HEK293 (cell line): ENCODE results near the gene RBM20.
A peak's percentile ranks its signal among the peaks of the same experiment; 100 is the strongest.

Source experiments
- CTCF ChIA-PET: fragments of 350-600 bp; formaldehyde crosslinking; extraction: SDS; loops from one replicate; lab custom pipeline; 2021; ENCODE audit warnings: antibody characterized with exemption; lab: Yijun Ruan, JAX
- POLR2A ChIA-PET: fragments of 300-600 bp; formaldehyde crosslinking; extraction: SDS; loops from one replicate; lab custom pipeline; 2020; ENCODE audit warnings: antibody characterized with exemption, inconsistent platforms; lab: Yijun Ruan, JAX
- H3K27ac ChIP-seq: fragments of 200-500 bp; sonication (Bioruptor generic); 2 replicates; pipeline ENCODE4 v1.5.1; 2014; ENCODE audit warnings: low read depth, low read length, control low read depth, inconsistent platforms; ENCODE audit errors: extremely low read depth
- H3K36me3 ChIP-seq, 2 experiments: fragments of 200-500 bp in 1 of 2; sonication (Bioruptor generic) in 1 of 2; 1 replicate in 1 of 2; 2 replicates in 1 of 2; pipeline ENCODE4 v1.5.1; 2014 to 2017; ENCODE audit warnings: inconsistent platforms in 2 of 2, low read length in 2 of 2; ENCODE audit not compliant: control insufficient read depth in 2 of 2, insufficient read depth in 1 of 2
- H3K4me1 ChIP-seq: fragments of 200-500 bp; sonication (Bioruptor generic); 2 replicates; pipeline ENCODE4 v1.5.1; 2014; ENCODE audit warnings: mild to moderate bottlenecking, low read length, inconsistent platforms; ENCODE audit not compliant: control insufficient read depth, insufficient read depth
- H3K4me3 ChIP-seq: 2 replicates; pipeline ENCODE4 v1.5.1; 2011; ENCODE audit warnings: low read depth, mild to moderate bottlenecking, control low read depth, low read length, moderate library complexity
- H3K9me3 ChIP-seq: fragments of 200-500 bp; sonication (Bioruptor generic); 2 replicates; pipeline ENCODE4 v1.5.1; 2014; ENCODE audit warnings: low read depth, low read length, inconsistent platforms; ENCODE audit not compliant: control insufficient read depth, insufficient read depth
- FEZF1 ChIP-seq: fragments of 450-650 bp; formaldehyde crosslinking; IDR thresholded peaks from 2 replicates; pipeline ENCODE4 v1.5.1; 2016; ENCODE audit warnings: missing biosample characterization, missing genetic modification characterization
- GLI2 ChIP-seq: fragments of 450-650 bp; formaldehyde crosslinking; IDR thresholded peaks from 2 replicates; pipeline ENCODE4; 2017; ENCODE audit warnings: missing biosample characterization, missing genetic modification characterization, low read depth, borderline replicate concordance
- SCRT1 ChIP-seq: fragments of 450-650 bp; formaldehyde crosslinking; IDR thresholded peaks from 2 replicates; pipeline ENCODE4 v1.5.1; 2016; ENCODE audit warnings: missing biosample characterization, missing genetic modification characterization, borderline replicate concordance
- SCRT2 ChIP-seq: fragments of 450-650 bp; formaldehyde crosslinking; IDR thresholded peaks from 2 replicates; pipeline ENCODE4 v1.5.1; 2016; ENCODE audit warnings: missing biosample characterization, missing genetic modification characterization
- SETDB1 ChIP-seq: IDR thresholded peaks from one replicate; pipeline ENCODE4 v1.6.1; 2017; ENCODE audit warnings: mild to moderate bottlenecking, low read length, moderate library complexity, mixed read lengths; ENCODE audit not compliant: insufficient read length
- ZBTB17 ChIP-seq: fragments of 450-650 bp; formaldehyde crosslinking; IDR thresholded peaks from 2 replicates; pipeline ENCODE4 v1.5.1; 2016; ENCODE audit warnings: missing biosample characterization, missing genetic modification characterization
- ZNF112 ChIP-seq: fragments of 450-650 bp; formaldehyde crosslinking; IDR thresholded peaks from 2 replicates; pipeline ENCODE4 v1.5.0; 2017; ENCODE audit warnings: missing biosample characterization, missing genetic modification characterization
- ZNF169 ChIP-seq: fragments of 450-650 bp; formaldehyde crosslinking; IDR thresholded peaks from 2 replicates; pipeline ENCODE4 v1.5.1; 2016; ENCODE audit warnings: missing biosample characterization, missing genetic modification characterization
- ZNF175 ChIP-seq: fragments of 450-650 bp; formaldehyde crosslinking; IDR thresholded peaks from 2 replicates; pipeline ENCODE4 v1.5.1; 2016; ENCODE audit warnings: missing biosample characterization, missing genetic modification characterization
- ZNF530 ChIP-seq: fragments of 450-650 bp; formaldehyde crosslinking; IDR thresholded peaks from 2 replicates; pipeline ENCODE4 v1.5.1; 2016; ENCODE audit warnings: low read depth, missing biosample characterization, missing genetic modification characterization
- ZNF558 ChIP-seq: fragments of 450-650 bp; formaldehyde crosslinking; IDR thresholded peaks from 2 replicates; pipeline ENCODE4 v1.5.1; 2016; ENCODE audit warnings: missing biosample characterization, missing genetic modification characterization
- ZNF677 ChIP-seq: fragments of 450-650 bp; IDR thresholded peaks from 2 replicates; pipeline ENCODE4 v1.5.0; 2018; ENCODE audit warnings: missing biosample characterization, mild to moderate bottlenecking, missing genetic modification characterization, moderate library complexity
- ZNF777 ChIP-seq: fragments of 450-650 bp; formaldehyde crosslinking; IDR thresholded peaks from 2 replicates; pipeline ENCODE4 v1.5.1; 2017; ENCODE audit warnings: missing biosample characterization, missing genetic modification characterization, borderline replicate concordance
- TF ChIP-seq, protein P1 (sequence below): fragments of 450-650 bp; formaldehyde crosslinking; IDR thresholded peaks from 2 replicates; pipeline ENCODE4 v1.5.1; 2017; ENCODE audit warnings: missing biosample characterization, missing genetic modification characterization
- TF ChIP-seq, protein P2 (sequence below): fragments of 450-650 bp; formaldehyde crosslinking; IDR thresholded peaks from 2 replicates; pipeline ENCODE4 v1.5.1; 2016; ENCODE audit warnings: missing biosample characterization, missing genetic modification characterization
- TF ChIP-seq, protein P3 (sequence below): fragments of 450-650 bp; formaldehyde crosslinking; optimal IDR thresholded peaks from 2 replicates; pipeline ENCODE3; 2016; ENCODE audit warnings: missing biosample characterization, mild to moderate bottlenecking, missing genetic modification characterization
- TF ChIP-seq, protein P4 (sequence below): fragments of 450-650 bp; formaldehyde crosslinking; IDR thresholded peaks from 2 replicates; pipeline ENCODE4 v1.5.1; 2016; ENCODE audit warnings: missing biosample characterization, missing genetic modification characterization
- TF ChIP-seq, protein P5 (sequence below): IDR thresholded peaks from 2 replicates; pipeline ENCODE4 v1.6.1; 2011; ENCODE audit warnings: mild to moderate bottlenecking, low read depth, low read length, borderline replicate concordance
- TF ChIP-seq, protein P6 (sequence below): fragments of 450-650 bp; formaldehyde crosslinking; IDR thresholded peaks from 2 replicates; pipeline ENCODE4 v1.5.1; 2016; ENCODE audit warnings: missing biosample characterization, missing genetic modification characterization

RBM20 gene

DNA sequence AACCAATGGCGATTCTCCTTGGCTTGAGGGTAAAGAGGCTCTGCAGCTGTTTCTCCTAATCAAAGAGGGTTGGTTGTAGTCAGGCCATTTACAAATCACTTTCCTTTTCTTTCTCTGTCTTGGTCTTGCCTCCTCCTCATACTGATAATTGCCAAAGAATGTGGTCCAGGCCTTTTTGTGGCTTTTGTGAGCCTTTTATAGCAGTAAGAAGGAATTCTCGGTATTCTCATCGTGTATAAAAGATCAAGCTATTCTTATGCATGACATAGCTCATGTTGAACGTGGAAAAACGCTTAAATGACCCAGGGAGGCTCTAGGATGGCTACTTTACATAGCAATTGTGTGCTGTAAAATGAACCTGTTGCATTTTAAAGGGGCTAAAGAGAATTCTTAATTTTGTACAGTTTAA is 62.6 kb downstream of the RBM20 start:
- H3K9me3 ChIP-seq: no peaks in the 10 kb centered on the region
- TF ChIP-seq, protein P1, sequence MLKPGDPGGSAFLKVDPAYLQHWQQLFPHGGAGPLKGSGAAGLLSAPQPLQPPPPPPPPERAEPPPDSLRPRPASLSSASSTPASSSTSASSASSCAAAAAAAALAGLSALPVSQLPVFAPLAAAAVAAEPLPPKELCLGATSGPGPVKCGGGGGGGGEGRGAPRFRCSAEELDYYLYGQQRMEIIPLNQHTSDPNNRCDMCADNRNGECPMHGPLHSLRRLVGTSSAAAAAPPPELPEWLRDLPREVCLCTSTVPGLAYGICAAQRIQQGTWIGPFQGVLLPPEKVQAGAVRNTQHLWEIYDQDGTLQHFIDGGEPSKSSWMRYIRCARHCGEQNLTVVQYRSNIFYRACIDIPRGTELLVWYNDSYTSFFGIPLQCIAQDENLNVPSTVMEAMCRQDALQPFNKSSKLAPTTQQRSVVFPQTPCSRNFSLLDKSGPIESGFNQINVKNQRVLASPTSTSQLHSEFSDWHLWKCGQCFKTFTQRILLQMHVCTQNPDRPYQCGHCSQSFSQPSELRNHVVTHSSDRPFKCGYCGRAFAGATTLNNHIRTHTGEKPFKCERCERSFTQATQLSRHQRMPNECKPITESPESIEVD (tag by site-specific recombination): peak; percentile 52
- no peak for TF ChIP-seq ZNF175 (tag by site-specific recombination)
- TF ChIP-seq SCRT2 (tag by site-specific recombination): peak; percentile 94
- peak; percentile 28; the same call in 1 of the 2 replicates for TF ChIP-seq FEZF1 (tag by site-specific recombination)
- TF ChIP-seq ZBTB17 (tag by site-specific recombination): peak; percentile 47; the same call in 1 of the 2 replicates
- TF ChIP-seq, protein P2, sequence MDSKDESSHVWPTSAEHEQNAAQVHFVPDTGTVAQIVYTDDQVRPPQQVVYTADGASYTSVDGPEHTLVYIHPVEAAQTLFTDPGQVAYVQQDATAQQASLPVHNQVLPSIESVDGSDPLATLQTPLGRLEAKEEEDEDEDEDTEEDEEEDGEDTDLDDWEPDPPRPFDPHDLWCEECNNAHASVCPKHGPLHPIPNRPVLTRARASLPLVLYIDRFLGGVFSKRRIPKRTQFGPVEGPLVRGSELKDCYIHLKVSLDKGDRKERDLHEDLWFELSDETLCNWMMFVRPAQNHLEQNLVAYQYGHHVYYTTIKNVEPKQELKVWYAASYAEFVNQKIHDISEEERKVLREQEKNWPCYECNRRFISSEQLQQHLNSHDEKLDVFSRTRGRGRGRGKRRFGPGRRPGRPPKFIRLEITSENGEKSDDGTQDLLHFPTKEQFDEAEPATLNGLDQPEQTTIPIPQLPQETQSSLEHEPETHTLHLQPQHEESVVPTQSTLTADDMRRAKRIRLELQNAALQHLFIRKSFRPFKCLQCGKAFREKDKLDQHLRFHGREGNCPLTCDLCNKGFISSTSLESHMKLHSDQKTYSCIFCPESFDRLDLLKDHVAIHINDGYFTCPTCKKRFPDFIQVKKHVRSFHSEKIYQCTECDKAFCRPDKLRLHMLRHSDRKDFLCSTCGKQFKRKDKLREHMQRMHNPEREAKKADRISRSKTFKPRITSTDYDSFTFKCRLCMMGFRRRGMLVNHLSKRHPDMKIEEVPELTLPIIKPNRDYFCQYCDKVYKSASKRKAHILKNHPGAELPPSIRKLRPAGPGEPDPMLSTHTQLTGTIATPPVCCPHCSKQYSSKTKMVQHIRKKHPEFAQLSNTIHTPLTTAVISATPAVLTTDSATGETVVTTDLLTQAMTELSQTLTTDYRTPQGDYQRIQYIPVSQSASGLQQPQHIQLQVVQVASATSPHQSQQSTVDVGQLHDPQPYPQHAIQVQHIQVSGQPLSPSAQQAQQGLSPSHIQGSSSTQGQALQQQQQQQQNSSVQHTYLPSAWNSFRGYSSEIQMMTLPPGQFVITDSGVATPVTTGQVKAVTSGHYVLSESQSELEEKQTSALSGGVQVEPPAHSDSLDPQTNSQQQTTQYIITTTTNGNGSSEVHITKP: no peak
- TF ChIP-seq SCRT1 (tag by site-specific recombination): peak; percentile 70; the same call in 1 of the 2 replicates
- no peak for TF ChIP-seq ZNF558 (tag by site-specific recombination)
- TF ChIP-seq SETDB1: no peak
- TF ChIP-seq ZNF530: no peak
- TF ChIP-seq, protein P3, sequence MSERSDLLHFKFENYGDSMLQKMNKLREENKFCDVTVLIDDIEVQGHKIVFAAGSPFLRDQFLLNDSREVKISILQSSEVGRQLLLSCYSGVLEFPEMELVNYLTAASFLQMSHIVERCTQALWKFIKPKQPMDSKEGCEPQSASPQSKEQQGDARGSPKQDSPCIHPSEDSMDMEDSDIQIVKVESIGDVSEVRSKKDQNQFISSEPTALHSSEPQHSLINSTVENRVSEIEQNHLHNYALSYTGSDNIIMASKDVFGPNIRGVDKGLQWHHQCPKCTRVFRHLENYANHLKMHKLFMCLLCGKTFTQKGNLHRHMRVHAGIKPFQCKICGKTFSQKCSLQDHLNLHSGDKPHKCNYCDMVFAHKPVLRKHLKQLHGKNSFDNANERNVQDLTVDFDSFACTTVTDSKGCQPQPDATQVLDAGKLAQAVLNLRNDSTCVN (tag by site-specific recombination): no peak
- no peaks in the 10 kb centered on the region for H3K36me3 ChIP-seq
- H3K4me3 ChIP-seq: no peak overlapping the region
- peaks cover 9% of the 10 kb centered on the region for H3K4me1 ChIP-seq
- ChIA-PET POLR2A (interaction anchor here (0.7 to 1.7 kb wide), 6 partner anchors 16 to 212 kb away, joined by 3 to 6 read pairs (median 3); partner anchors contain the start of genes BBIP1 and RBM20), CTCF (interaction anchor here (0.6 to 2.2 kb wide), 8 partner anchors 25 to 345 kb away, joined by 3 to 9 read pairs (median 4); no protein-coding TSS in a partner anchor)
- H3K27ac ChIP-seq: no peak overlapping the region

DNA sequence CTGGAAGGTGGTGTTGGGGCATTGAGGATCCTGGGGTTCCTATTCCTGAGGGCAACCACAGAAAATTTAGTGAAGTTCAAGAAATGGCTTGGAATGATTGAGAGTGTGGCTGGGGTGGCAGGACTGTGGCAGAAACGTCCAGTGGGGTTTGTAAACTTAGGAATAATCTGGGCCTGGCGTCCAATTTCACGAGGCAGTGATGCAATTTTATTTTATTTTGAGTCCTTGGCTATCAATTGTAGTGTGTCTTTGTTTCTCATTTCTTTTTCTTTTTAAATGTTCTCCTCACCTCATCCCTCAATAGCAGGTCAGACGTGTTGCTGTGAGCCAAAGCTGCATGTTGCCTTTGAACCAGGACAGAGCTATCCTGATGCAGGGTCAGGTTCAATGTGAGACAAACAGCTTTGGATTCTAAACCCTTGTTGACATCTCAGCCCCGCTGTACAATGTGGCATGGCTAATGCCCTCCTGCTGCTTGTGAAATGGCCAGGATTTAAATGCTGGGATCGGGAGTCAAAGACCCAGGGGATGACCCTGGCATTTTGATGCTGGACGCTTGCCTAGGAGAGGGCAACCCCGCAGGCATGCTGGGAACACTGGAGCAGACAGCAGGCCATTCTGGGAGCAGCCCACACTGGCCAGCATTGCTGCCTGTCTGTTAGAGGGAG is 64.8 kb downstream of the RBM20 start:
- no peaks in the 10 kb centered on the region for H3K36me3 ChIP-seq
- CTCF ChIA-PET: interaction anchor here (0.9 to 2.4 kb wide), 2 partner anchors 28 to 126 kb away, joined by 3 to 9 read pairs; no protein-coding TSS in a partner anchor
- no peak overlapping the region for H3K27ac ChIP-seq
- H3K4me3 ChIP-seq: no peak overlapping the region
- POLR2A ChIA-PET: no interaction called here
- no peaks in the 10 kb centered on the region for H3K9me3 ChIP-seq
- H3K4me1 ChIP-seq: peaks cover 9% of the 10 kb centered on the region
- TF ChIP-seq GLI2: no peak
- TF ChIP-seq, protein P1 (tag by site-specific recombination): 0 out of 2 replicates have a peak, but pooled peaks have one; percentile 18
- TF ChIP-seq, protein P4, sequence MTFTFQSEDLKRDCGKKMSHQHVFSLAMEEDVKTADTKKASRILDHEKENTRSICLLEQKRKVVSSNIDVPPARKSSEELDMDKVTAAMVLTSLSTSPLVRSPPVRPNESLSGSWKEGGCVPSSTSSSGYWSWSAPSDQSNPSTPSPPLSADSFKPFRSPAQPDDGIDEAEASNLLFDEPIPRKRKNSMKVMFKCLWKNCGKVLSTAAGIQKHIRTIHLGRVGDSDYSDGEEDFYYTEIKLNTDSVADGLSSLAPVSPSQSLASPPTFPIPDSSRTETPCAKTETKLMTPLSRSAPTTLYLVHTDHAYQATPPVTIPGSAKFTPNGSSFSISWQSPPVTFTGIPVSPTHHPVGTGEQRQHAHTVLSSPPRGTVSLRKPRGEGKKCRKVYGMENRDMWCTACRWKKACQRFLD (tag by site-specific recombination): no peak
- TF ChIP-seq ZNF112 (tag by site-specific recombination): no peak
- TF ChIP-seq, protein P5, sequence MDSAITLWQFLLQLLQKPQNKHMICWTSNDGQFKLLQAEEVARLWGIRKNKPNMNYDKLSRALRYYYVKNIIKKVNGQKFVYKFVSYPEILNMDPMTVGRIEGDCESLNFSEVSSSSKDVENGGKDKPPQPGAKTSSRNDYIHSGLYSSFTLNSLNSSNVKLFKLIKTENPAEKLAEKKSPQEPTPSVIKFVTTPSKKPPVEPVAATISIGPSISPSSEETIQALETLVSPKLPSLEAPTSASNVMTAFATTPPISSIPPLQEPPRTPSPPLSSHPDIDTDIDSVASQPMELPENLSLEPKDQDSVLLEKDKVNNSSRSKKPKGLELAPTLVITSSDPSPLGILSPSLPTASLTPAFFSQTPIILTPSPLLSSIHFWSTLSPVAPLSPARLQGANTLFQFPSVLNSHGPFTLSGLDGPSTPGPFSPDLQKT: no peak
- TF ChIP-seq, protein P6, sequence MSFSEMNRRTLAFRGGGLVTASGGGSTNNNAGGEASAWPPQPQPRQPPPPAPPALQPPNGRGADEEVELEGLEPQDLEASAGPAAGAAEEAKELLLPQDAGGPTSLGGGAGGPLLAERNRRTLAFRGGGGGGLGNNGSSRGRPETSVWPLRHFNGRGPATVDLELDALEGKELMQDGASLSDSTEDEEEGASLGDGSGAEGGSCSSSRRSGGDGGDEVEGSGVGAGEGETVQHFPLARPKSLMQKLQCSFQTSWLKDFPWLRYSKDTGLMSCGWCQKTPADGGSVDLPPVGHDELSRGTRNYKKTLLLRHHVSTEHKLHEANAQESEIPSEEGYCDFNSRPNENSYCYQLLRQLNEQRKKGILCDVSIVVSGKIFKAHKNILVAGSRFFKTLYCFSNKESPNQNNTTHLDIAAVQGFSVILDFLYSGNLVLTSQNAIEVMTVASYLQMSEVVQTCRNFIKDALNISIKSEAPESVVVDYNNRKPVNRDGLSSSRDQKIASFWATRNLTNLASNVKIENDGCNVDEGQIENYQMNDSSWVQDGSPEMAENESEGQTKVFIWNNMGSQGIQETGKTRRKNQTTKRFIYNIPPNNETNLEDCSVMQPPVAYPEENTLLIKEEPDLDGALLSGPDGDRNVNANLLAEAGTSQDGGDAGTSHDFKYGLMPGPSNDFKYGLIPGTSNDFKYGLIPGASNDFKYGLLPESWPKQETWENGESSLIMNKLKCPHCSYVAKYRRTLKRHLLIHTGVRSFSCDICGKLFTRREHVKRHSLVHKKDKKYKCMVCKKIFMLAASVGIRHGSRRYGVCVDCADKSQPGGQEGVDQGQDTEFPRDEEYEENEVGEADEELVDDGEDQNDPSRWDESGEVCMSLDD (tag by site-specific recombination): no peak
- no peak for TF ChIP-seq ZNF777 (tag by site-specific recombination)
- TF ChIP-seq ZNF677 (tag by site-specific recombination): no peak
- no peak for TF ChIP-seq ZNF169 (tag by site-specific recombination)
